ENCODE measurements around the gene TRPC4. TPM values are rescaled to one million over a fixed set of nuclear protein-coding genes. Genes with fewer than 3 reads are reported as not detected.
A peak's percentile ranks its signal among the peaks of the same experiment; 100 is the strongest.

Gene TRPC4
- polyA plus RNA-seq, 1 experiment: 1.8 TPM

GRCh38 chr13:37735293-37735692 is 134.3 kb downstream of the TRPC4 start:
- POLR2A ChIA-PET: no interaction called here
- DNase-seq (ENCODE audit: low read depth, low spot score): no peak
- CTCF ChIA-PET: no interaction called here
- Histone ChIP-seq H3K4me3 (ENCODE audit: low read depth, low read length) (no peak overlapping the region), H3K9me3 (ENCODE audit: control insufficient read depth, insufficient read depth, low read length) (no peaks in the 10 kb centered on the region), H3K27ac (ENCODE audit: low read depth, low read length) (no peak overlapping the region), H3K27me3 (ENCODE audit: control insufficient read depth, insufficient read depth, low read length) (no peaks in the 10 kb centered on the region)
- no peak for TF ChIP-seq CTCF (IDR thresholded peaks at IDR 0.05; ENCODE audit: low read depth, low read length)

GRCh38 chr13:37729876-37730275 is 139.7 kb downstream of the TRPC4 start:
- ChIA-PET CTCF (interaction anchor here (0.6 kb wide), 1 partner anchor 300 kb away, joined by 3 read pairs; no protein-coding TSS in a partner anchor), POLR2A (no interaction called here)
- DNase-seq (ENCODE audit: low read depth, low spot score): no peak
- Histone ChIP-seq H3K4me3 (ENCODE audit: low read depth, low read length) (no peak overlapping the region), H3K9me3 (ENCODE audit: control insufficient read depth, insufficient read depth, low read length) (no peaks in the 10 kb centered on the region), H3K27me3 (ENCODE audit: control insufficient read depth, insufficient read depth, low read length) (no peaks in the 10 kb centered on the region), H3K27ac (ENCODE audit: low read depth, low read length) (no peak overlapping the region)
- TF ChIP-seq CTCF (IDR thresholded peaks at IDR 0.05; ENCODE audit: low read depth, low read length): no peak

GRCh38 chr13:37716420-37717195 is 153.0 kb downstream of the TRPC4 start:
- ChIA-PET POLR2A (interaction anchor here (0.6 kb wide), 1 partner anchor 543 kb away, joined by 3 read pairs; no protein-coding TSS in a partner anchor), CTCF (interaction anchor here (0.6 to 1.3 kb wide), 2 partner anchors 76 to 1050 kb away, joined by 3 read pairs; no protein-coding TSS in a partner anchor)
- H3K27me3 ChIP-seq (ENCODE audit: control insufficient read depth, insufficient read depth, low read length): no peaks in the 10 kb centered on the region
- no peak overlapping the region for H3K4me3 ChIP-seq (ENCODE audit: low read depth, low read length)
- no peak for DNase-seq (ENCODE audit: low read depth, low spot score)
- no peak overlapping the region for H3K27ac ChIP-seq (ENCODE audit: low read depth, low read length)
- H3K9me3 ChIP-seq (ENCODE audit: control insufficient read depth, insufficient read depth, low read length): no peaks in the 10 kb centered on the region
- no peak for TF ChIP-seq CTCF (IDR thresholded peaks at IDR 0.05; ENCODE audit: low read depth, low read length)

GRCh38 chr13:37715606-37716015 is 154.0 kb downstream of the TRPC4 start:
- TF ChIP-seq CTCF (IDR thresholded peaks at IDR 0.05; ENCODE audit: low read depth, low read length): no peak
- Histone ChIP-seq H3K27ac (ENCODE audit: low read depth, low read length) (no peak overlapping the region), H3K4me3 (ENCODE audit: low read depth, low read length) (no peak overlapping the region), H3K9me3 (ENCODE audit: control insufficient read depth, insufficient read depth, low read length) (no peaks in the 10 kb centered on the region), H3K27me3 (ENCODE audit: control insufficient read depth, insufficient read depth, low read length) (no peaks in the 10 kb centered on the region)
- ChIA-PET CTCF (interaction anchor here (1.3 kb wide), 1 partner anchor 75 kb away, joined by 3 read pairs; no protein-coding TSS in a partner anchor), POLR2A (no interaction called here)
- peak; percentile 21 for DNase-seq (ENCODE audit: low read depth, low spot score)

GRCh38 chr13:37709318-37709717 is 160.3 kb downstream of the TRPC4 start:
- TF ChIP-seq CTCF (IDR thresholded peaks at IDR 0.05; ENCODE audit: low read depth, low read length): no peak
- ChIA-PET CTCF (no interaction called here), POLR2A (no interaction called here)
- H3K9me3 ChIP-seq (ENCODE audit: control insufficient read depth, insufficient read depth, low read length): no peaks in the 10 kb centered on the region
- no peak overlapping the region for H3K27ac ChIP-seq (ENCODE audit: low read depth, low read length)
- H3K4me3 ChIP-seq (ENCODE audit: low read depth, low read length): no peak overlapping the region
- H3K27me3 ChIP-seq (ENCODE audit: control insufficient read depth, insufficient read depth, low read length): no peaks in the 10 kb centered on the region
- no peak for DNase-seq (ENCODE audit: low read depth, low spot score)
